Measurements from ENCODE around the gene UPK3A. TPM values are rescaled to one million over a fixed set of nuclear protein-coding genes. Genes with fewer than 3 reads are reported as not detected.
A peak's percentile ranks its signal among the peaks of the same experiment; 100 is the strongest.

The UPK3A gene
- not detected for total RNA-seq

- peaks cover 0 to 8% of the 10 kb centered on the region in 2 donors for H3K4me1 ChIP-seq
- intact Hi-C loops (cut with DNase I; ENCODE audit: low total_unique reads), result no loop called here
- no peaks in the 10 kb centered on the region for H3K9me3 ChIP-seq
- no peaks in the 10 kb centered on the region for H3K36me3 ChIP-seq
- peaks cover 0 to 8% of the 10 kb centered on the region in 2 donors for H3K27me3 ChIP-seq
- no peak within 1 kb of the TSS for H3K4me3 ChIP-seq
- TF ChIP-seq POLR2A (IDR thresholded peaks at IDR 0.05), result peak in 1 of 2 donors; percentile 37
- TF ChIP-seq CTCF (IDR thresholded peaks at IDR 0.05), result no peak
- peak in 1 of 2 donors; percentile 48 for DNase-seq
- no peak within 1 kb of the TSS for H3K27ac ChIP-seq
These were observed at the start of gene UPK3A for GRCh38 chr22:45284705-45285262. Gene UPK3A, plus strand, starts transcription at chr22:45284949. Its CDS starts 65 bp downstream, at chr22:45285014.

DNA sequence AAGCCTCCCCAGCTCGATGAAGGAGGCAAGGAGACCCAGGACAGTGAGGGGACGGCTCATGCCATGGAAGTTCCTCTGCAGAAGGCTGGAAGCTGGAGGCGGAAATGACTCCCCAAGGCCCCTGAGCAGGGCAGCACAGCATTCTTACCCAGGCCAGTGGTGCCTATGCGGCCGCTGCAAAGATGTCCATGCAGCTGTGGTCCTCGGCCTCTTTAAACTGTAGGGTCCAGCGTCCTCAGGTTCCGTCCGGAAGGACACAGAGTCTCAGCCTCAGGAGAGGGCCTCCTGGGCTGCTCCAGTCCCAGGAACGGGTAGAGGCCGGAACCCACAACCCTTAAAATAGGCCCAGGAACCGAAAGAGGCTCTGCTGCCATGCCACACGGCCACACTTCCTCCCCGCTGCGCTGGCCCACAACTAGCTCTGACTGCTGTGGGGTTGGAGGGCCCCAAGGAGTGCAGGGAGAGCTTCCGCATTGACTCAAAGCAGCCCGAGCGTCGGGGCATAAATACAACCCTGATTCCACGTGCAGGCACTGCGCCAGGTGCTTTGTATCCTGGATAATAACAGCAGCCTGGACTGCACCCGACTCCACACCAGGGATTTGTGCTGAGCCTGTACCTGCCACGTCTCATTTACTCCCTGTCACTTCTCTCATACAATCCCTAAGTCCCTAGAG lies 49.5 kb upstream of the UPK3A start:
- Histone ChIP-seq H3K27me3 (no peaks in the 10 kb centered on the region), H3K4me1 (no peaks in the 10 kb centered on the region), H3K4me3 (no peak overlapping the region), H3K36me3 (no peaks in the 10 kb centered on the region), H3K27ac (no peak overlapping the region), H3K9me3 (no peaks in the 10 kb centered on the region)
- TF ChIP-seq POLR2A (IDR thresholded peaks at IDR 0.05) (no peak), CTCF (IDR thresholded peaks at IDR 0.05) (no peak)
- intact Hi-C loops (cut with DNase I; ENCODE audit: low total_unique reads), result no loop called here
- DNase-seq, result no peak

DNA sequence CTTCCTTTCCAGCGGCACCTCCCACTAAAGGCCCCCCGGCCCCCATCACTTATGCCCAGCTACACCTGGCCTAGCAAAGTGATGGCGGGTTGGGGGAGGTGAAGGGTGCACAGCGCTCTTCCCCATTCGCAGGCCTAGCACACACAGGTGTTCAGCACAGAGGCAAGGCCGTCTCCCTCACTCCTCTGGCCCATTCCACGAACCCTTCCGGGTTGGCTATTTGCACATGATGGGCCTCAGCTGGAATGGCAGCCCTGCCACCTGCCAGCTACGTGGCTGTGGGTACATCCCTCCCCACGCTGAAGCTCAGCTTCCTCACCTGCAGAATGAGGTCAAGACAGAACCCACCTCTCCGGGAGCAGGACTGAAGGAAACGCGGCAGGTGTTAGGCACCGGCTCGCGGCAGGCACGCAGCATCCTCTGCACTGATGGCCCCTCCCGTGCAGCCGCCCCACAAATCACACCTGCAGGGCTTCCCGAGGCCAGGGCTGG lies 48.9 kb upstream of the UPK3A start:
- intact Hi-C loops (cut with DNase I; ENCODE audit: low total_unique reads), result no loop called here
- no peak for DNase-seq
- H3K27ac ChIP-seq, result no peak overlapping the region
- no peaks in the 10 kb centered on the region for H3K4me1 ChIP-seq
- TF ChIP-seq CTCF (IDR thresholded peaks at IDR 0.05) (no peak), POLR2A (IDR thresholded peaks at IDR 0.05) (no peak)
- H3K9me3 ChIP-seq, result no peaks in the 10 kb centered on the region
- H3K36me3 ChIP-seq, result no peaks in the 10 kb centered on the region
- H3K27me3 ChIP-seq, result no peaks in the 10 kb centered on the region
- H3K4me3 ChIP-seq, result no peak overlapping the region

DNA sequence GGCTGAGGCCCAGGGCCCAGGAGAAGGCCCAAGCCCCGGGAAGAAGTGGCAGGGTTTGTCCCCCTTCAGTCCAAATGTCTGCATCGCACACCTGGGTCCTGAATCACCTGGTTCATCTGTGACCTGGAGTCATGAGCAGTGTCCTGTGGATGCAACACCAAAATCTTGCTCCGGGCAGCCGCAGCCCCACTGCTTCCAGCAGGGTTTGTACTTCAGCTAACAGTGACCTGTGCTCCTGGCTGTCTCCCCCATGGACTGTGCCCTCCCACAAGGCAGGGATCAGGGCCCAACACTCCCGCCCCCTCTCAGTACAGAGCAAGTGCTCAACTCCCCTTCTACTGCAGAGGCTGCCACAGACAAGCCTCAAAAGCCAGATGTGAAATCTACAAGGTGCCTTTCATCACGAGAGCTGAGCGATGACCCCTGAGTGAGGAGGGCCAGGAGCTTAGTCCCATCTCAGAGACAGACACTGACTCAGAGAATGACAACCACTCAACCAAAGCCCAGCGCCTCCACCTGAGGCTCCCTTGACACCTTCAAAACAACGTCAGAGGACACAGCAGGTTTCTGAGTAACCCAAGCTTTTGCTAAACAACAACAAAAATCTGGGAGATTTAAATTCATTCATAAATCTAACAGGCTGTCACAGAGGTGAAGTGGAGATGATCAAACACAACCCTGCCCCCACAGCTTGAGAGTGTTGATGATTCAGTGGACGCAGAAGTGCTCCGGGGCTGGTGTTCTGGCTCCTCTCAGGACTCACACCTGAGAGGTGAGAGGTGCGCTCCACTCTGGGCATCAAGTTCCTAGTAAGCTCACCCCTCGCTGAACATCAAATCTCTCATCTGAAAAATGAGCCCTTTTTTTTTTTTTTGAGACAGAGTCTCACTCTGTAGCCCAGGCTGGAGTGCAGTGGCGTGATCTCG lies 47.4 kb upstream of the UPK3A start:
- intact Hi-C loops (cut with DNase I; ENCODE audit: low total_unique reads), result no loop called here

More for the DNA sequence above, 47.4 kb upstream of the UPK3A start:
- Histone ChIP-seq H3K9me3 (no peaks in the 10 kb centered on the region), H3K36me3 (no peaks in the 10 kb centered on the region), H3K4me1 (no peaks in the 10 kb centered on the region), H3K27me3 (no peaks in the 10 kb centered on the region), H3K27ac (no peak overlapping the region), H3K4me3 (no peak overlapping the region)
- TF ChIP-seq CTCF (IDR thresholded peaks at IDR 0.05), result no peak
- TF ChIP-seq POLR2A (IDR thresholded peaks at IDR 0.05), result no peak
- no peak for DNase-seq
